ENCODE data around the gene DNAJB12. TPM values are rescaled to one million over a fixed set of nuclear protein-coding genes. Genes with fewer than 3 reads are reported as not detected.

DNAJB12 gene
- total RNA-seq, 1 donor from 2014 or later, result 21.6 TPM

- DNase-seq (ENCODE audit: low read depth) (no peak), FAIRE-seq (no peak)
- Histone ChIP-seq H3K36me3 (ENCODE audit: control insufficient read depth, insufficient read depth, low read length) (peaks cover 16% of the 10 kb centered on the region), H3K27me3 (ENCODE audit: control insufficient read depth, insufficient read depth, low read length) (no peaks in the 10 kb centered on the region), H3K4me3 (ENCODE audit: low read depth, low read length) (no peak overlapping the region)
- TF ChIP-seq CTCF (IDR thresholded peaks at IDR 0.05; ENCODE audit: insufficient read depth, low read length, severe bottlenecking), result no peak
These were observed 18.3 kb downstream of the DNAJB12 start for GRCh38 chr10:72336259-72337038.

- FAIRE-seq, result no peak
- DNase-seq (ENCODE audit: low read depth), result no peak
- H3K27me3 ChIP-seq (ENCODE audit: control insufficient read depth, insufficient read depth, low read length), result no peaks in the 10 kb centered on the region
- H3K36me3 ChIP-seq (ENCODE audit: control insufficient read depth, insufficient read depth, low read length), result peaks cover 14% of the 10 kb centered on the region
- TF ChIP-seq CTCF (IDR thresholded peaks at IDR 0.05; ENCODE audit: insufficient read depth, low read length, severe bottlenecking), result no peak
- H3K4me3 ChIP-seq (ENCODE audit: low read depth, low read length), result no peak overlapping the region
These were observed 19.1 kb downstream of the DNAJB12 start for GRCh38 chr10:72335394-72336258.

GRCh38 chr10:72334825-72335393 lies 19.8 kb downstream of the DNAJB12 start:
- no peak overlapping the region for H3K4me3 ChIP-seq (ENCODE audit: low read depth, low read length)
- FAIRE-seq (no peak), DNase-seq (ENCODE audit: low read depth) (peak; percentile 75)
- H3K27me3 ChIP-seq (ENCODE audit: control insufficient read depth, insufficient read depth, low read length), result no peaks in the 10 kb centered on the region
- peak; percentile 13 for TF ChIP-seq CTCF (IDR thresholded peaks at IDR 0.05; ENCODE audit: insufficient read depth, low read length, severe bottlenecking)
- peaks cover 12% of the 10 kb centered on the region for H3K36me3 ChIP-seq (ENCODE audit: control insufficient read depth, insufficient read depth, low read length)

- DNase-seq (ENCODE audit: low read depth) (no peak), FAIRE-seq (no peak)
- no peaks in the 10 kb centered on the region for H3K27me3 ChIP-seq (ENCODE audit: control insufficient read depth, insufficient read depth, low read length)
- H3K4me3 ChIP-seq (ENCODE audit: low read depth, low read length), result no peak overlapping the region
- H3K36me3 ChIP-seq (ENCODE audit: control insufficient read depth, insufficient read depth, low read length), result peaks cover 12% of the 10 kb centered on the region
- no peak for TF ChIP-seq CTCF (IDR thresholded peaks at IDR 0.05; ENCODE audit: insufficient read depth, low read length, severe bottlenecking)
These were observed 20.4 kb downstream of the DNAJB12 start for GRCh38 chr10:72334196-72334824.

GRCh38 chr10:72333112-72334015 lies 21.4 kb downstream of the DNAJB12 start:
- H3K27me3 ChIP-seq (ENCODE audit: control insufficient read depth, insufficient read depth, low read length), result no peaks in the 10 kb centered on the region
- H3K36me3 ChIP-seq (ENCODE audit: control insufficient read depth, insufficient read depth, low read length), result peaks cover 12% of the 10 kb centered on the region
- FAIRE-seq (no peak), DNase-seq (ENCODE audit: low read depth) (no peak)
- no peak for TF ChIP-seq CTCF (IDR thresholded peaks at IDR 0.05; ENCODE audit: insufficient read depth, low read length, severe bottlenecking)
- no peak overlapping the region for H3K4me3 ChIP-seq (ENCODE audit: low read depth, low read length)
